Gastroesophageal sphincter (tissue), 4 donors: Measurements from ENCODE around the gene PTPRN2. TPM values are rescaled to one million over a fixed set of nuclear protein-coding genes. Genes with fewer than 3 reads are reported as not detected.

Experiments
- ATAC-seq: fragments of 150-250 bp; one replicate; pipeline ENCODE4 v1.9.1; 2016; ENCODE audit warnings: mild to moderate bottlenecking, moderate library complexity
- H3K27ac ChIP-seq, 4 donors: fragments of 200-600 bp; sonication (generic) in 3 of 4; 1 replicate in 3 of 4; 2 replicates in 1 of 4; pipeline ENCODE4 v1.5.1; 2016 to 2019
- H3K27me3 ChIP-seq: fragments of 200-600 bp; sonication (generic); one replicate; pipeline ENCODE4 v1.5.1; 2019
- H3K36me3 ChIP-seq, 2 donors: fragments of 200-600 bp; sonication (generic); one replicate each; pipeline ENCODE4 v1.5.1; 2019; ENCODE audit warnings: control low read depth in 1 of 2
- H3K4me1 ChIP-seq, 3 donors: fragments of 200-600 bp; sonication (generic); 1 replicate in 2 of 3; 2 replicates in 1 of 3; pipeline ENCODE4 v1.5.1; 2016 to 2019; ENCODE audit warnings: control low read depth in 2 of 3
- H3K4me3 ChIP-seq, 2 donors: fragments of 200-600 bp; sonication (generic); one replicate each; pipeline ENCODE4 v1.5.1; 2019; ENCODE audit warnings: mild to moderate bottlenecking in 1 of 2, moderate library complexity in 1 of 2
- H3K9me3 ChIP-seq, 3 donors: fragments of 200-600 bp; sonication (generic); one replicate each; pipeline ENCODE4 v1.5.1; 2017 to 2019; ENCODE audit warnings: control low read depth in 2 of 3
- CTCF ChIP-seq, 4 experiments: fragments of 200-600 bp in 2 of 4; fragments of 450-650 bp in 2 of 4; sonication (generic) in 1 of 4; IDR thresholded peaks; one replicate each; pipeline ENCODE4 v1.5.1; 2017 to 2019; ENCODE audit warnings: antibody characterized with exemption in 4 of 4, mild to moderate bottlenecking in 2 of 4, moderate library complexity in 2 of 4
- EP300 ChIP-seq: sonication (generic); formaldehyde crosslinking; IDR thresholded peaks from one replicate; pipeline ENCODE4 v1.6.1; 2017; ENCODE audit warnings: antibody characterized with exemption, mild to moderate bottlenecking
- POLR2A ChIP-seq, 2 donors: fragments of 450-650 bp; IDR thresholded peaks; one replicate each; pipeline ENCODE4 v1.6.1; 2017; ENCODE audit warnings: antibody characterized with exemption in 2 of 2, mild to moderate bottlenecking in 2 of 2, moderate library complexity in 1 of 2
- POLR2AphosphoS5 ChIP-seq: sonication (generic); formaldehyde crosslinking; IDR thresholded peaks from one replicate; pipeline ENCODE4 v1.6.1; 2017; ENCODE audit warnings: antibody characterized with exemption
- WGBS, 2 donors: methylation state at CpG; one replicate each; pipeline ENCODE4 v1.1.5; 2018; ENCODE audit warnings: low coverage in 1 of 2; 5-methylcytosine and 5-hydroxymethylcytosine counted together
- total RNA-seq, 4 donors: library from RNA; depleted of rRNA; stranded (reverse); fragments of >200 nt; gene quantifications; one replicate each; pipeline ENCODE4 v1.1.0, GENCODE V29; 2016

PTPRN2 gene
- total RNA-seq, 4 donors from 2014 or later: 1.7 to 4.7 (median 3.3) TPM

- Histone ChIP-seq H3K4me1 (no peaks in the 10 kb centered on the region), H3K27ac (no peak overlapping the region), H3K9me3 (peaks cover 0 to 5% (median 0%) of the 10 kb centered on the region in 3 donors), H3K4me3 (no peak overlapping the region), H3K27me3 (no peaks in the 10 kb centered on the region), H3K36me3 (no peaks in the 10 kb centered on the region)
- TF ChIP-seq POLR2A (IDR thresholded peaks at IDR 0.05) (no peak), POLR2AphosphoS5 (no peak), CTCF (IDR thresholded peaks at IDR 0.05) (no peak), EP300 (no peak)
- WGBS, 2 donors: 85 to 94% methylated on average over 3 to 12 of the region's 15 CpGs
- no peak for ATAC-seq
Observed at GRCh38 chr7:158127241-158127640, 460.4 kb downstream of the PTPRN2 start.

GRCh38 chr7:158126661-158127060 lies 461.0 kb downstream of the PTPRN2 start:
- H3K4me3 ChIP-seq: no peak overlapping the region
- no peak overlapping the region for H3K27ac ChIP-seq
- WGBS, 2 donors: 100% methylated on average over 1 of the region's 15 CpGs; no CpG with 5 or more reads in 1 of the 2 donors
- ATAC-seq: no peak
- peaks cover 0 to 5% (median 0%) of the 10 kb centered on the region in 3 donors for H3K9me3 ChIP-seq
- TF ChIP-seq POLR2AphosphoS5 (no peak), CTCF (IDR thresholded peaks at IDR 0.05) (no peak), EP300 (no peak), POLR2A (IDR thresholded peaks at IDR 0.05) (no peak)
- no peaks in the 10 kb centered on the region for H3K4me1 ChIP-seq
- no peaks in the 10 kb centered on the region for H3K36me3 ChIP-seq
- no peaks in the 10 kb centered on the region for H3K27me3 ChIP-seq

- peaks cover 0 to 5% (median 0%) of the 10 kb centered on the region in 3 donors for H3K9me3 ChIP-seq
- no peak overlapping the region for H3K4me3 ChIP-seq
- H3K27ac ChIP-seq: no peak overlapping the region
- 80 to 89% methylated on average over 1 to 10 of the region's 22 CpGs for WGBS, 2 donors
- TF ChIP-seq CTCF (IDR thresholded peaks at IDR 0.05): no peak
- H3K27me3 ChIP-seq: no peaks in the 10 kb centered on the region
- no peaks in the 10 kb centered on the region for H3K36me3 ChIP-seq
- no peaks in the 10 kb centered on the region for H3K4me1 ChIP-seq
- no peak for ATAC-seq
Observed at GRCh38 chr7:158125721-158126120, 461.9 kb downstream of the PTPRN2 start.

- Histone ChIP-seq H3K9me3 (peaks cover 0 to 8% (median 0%) of the 10 kb centered on the region in 3 donors), H3K36me3 (no peaks in the 10 kb centered on the region), H3K4me1 (no peaks in the 10 kb centered on the region), H3K4me3 (no peak overlapping the region), H3K27me3 (no peaks in the 10 kb centered on the region), H3K27ac (no peak overlapping the region)
- TF ChIP-seq EP300 (no peak), POLR2A (IDR thresholded peaks at IDR 0.05) (no peak), CTCF (IDR thresholded peaks at IDR 0.05) (no peak)
- no peak for ATAC-seq
- 76 to 79% methylated on average over 6 to 12 of the region's 17 CpGs for WGBS, 2 donors
Observed at GRCh38 chr7:158125091-158125490, 462.5 kb downstream of the PTPRN2 start.

- Histone ChIP-seq H3K27me3 (no peaks in the 10 kb centered on the region), H3K4me3 (no peak overlapping the region), H3K4me1 (no peaks in the 10 kb centered on the region), H3K9me3 (peaks cover 0 to 12% (median 0%) of the 10 kb centered on the region in 3 donors), H3K27ac (no peak overlapping the region), H3K36me3 (no peaks in the 10 kb centered on the region)
- no peak for ATAC-seq
- TF ChIP-seq POLR2AphosphoS5: no peak
- no peak for TF ChIP-seq EP300
- TF ChIP-seq CTCF (IDR thresholded peaks at IDR 0.05): no peak
- no peak for TF ChIP-seq POLR2A (IDR thresholded peaks at IDR 0.05)
- 89% methylated on average over 11 of the region's 14 CpGs; no CpG with 5 or more reads in 1 of the 2 donors for WGBS, 2 donors
Observed at GRCh38 chr7:158124671-158125079, 462.9 kb downstream of the PTPRN2 start.
